PC-3 (cell line): Measurements from ENCODE around the gene MED15. TPM values are rescaled to one million over a fixed set of nuclear protein-coding genes. Genes with fewer than 3 reads are reported as not detected.
A peak's percentile ranks its signal among the peaks of the same experiment; 100 is the strongest.

Source experiments
- ATAC-seq: fragments of 200-7000 bp; cut with Tn5 transposase; 2 replicates; pipeline ENCODE4 v1.9.1; 2020; ENCODE audit warnings: mild to moderate bottlenecking, moderate library complexity
- BruUV-seq: library from RNA; stranded (reverse); fragments of 400-500 nt; replicated peaks from 2 replicates; lab custom pipeline; 2021; lab: Mats Ljungman, UMichigan
- CTCF ChIA-PET: fragments of 300-600 bp; sonication (Branson Sonifier 250); formaldehyde crosslinking; loops from one replicate; lab custom pipeline; 2022; ENCODE audit warnings: antibody characterized with exemption; lab: Charles Lee
- POLR2A ChIA-PET: fragments of 300-600 bp; sonication (Branson Sonifier 250); formaldehyde crosslinking; loops from one replicate; lab custom pipeline; 2022; ENCODE audit warnings: antibody characterized with exemption; ENCODE audit not compliant: unreplicated experiment; lab: Charles Lee
- DNase-seq: peaks from one replicate; pipeline ENCODE4 v3.0.0-alpha.2; 2015
- H2AFZ ChIP-seq: fragments of 300-600 bp; sonication (generic); 2 replicates; pipeline ENCODE4 v1.6.0; 2016; ENCODE audit warnings: antibody characterized with exemption, low read length
- H3F3A ChIP-seq: fragments of 300-600 bp; sonication (generic); one replicate; pipeline ENCODE4 v1.6.0; 2017; ENCODE audit warnings: antibody characterized with exemption, low read length, control low read depth, mild to moderate bottlenecking; ENCODE audit not compliant: unreplicated experiment
- H3K27ac ChIP-seq: fragments of 300-600 bp; sonication (generic); 2 replicates; pipeline ENCODE4 v1.5.1; 2016; ENCODE audit warnings: mild to moderate bottlenecking, low read length
- H3K27me3 ChIP-seq: fragments of 300-600 bp; sonication (generic); 2 replicates; pipeline ENCODE4 v1.6.1; 2016; ENCODE audit warnings: low read length, mixed read lengths
- H3K36me3 ChIP-seq: fragments of 300-600 bp; sonication (generic); 2 replicates; pipeline ENCODE4 v1.6.1; 2016; ENCODE audit warnings: low read depth, mixed run types, low read length, mixed read lengths
- H3K4me1 ChIP-seq: fragments of 300-600 bp; sonication (generic); 2 replicates; pipeline ENCODE4 v1.5.1; 2016; ENCODE audit warnings: low read length; ENCODE audit not compliant: insufficient read depth
- H3K4me2 ChIP-seq: fragments of 300-600 bp; sonication (generic); 2 replicates; pipeline ENCODE4 v1.6.0; 2016; ENCODE audit warnings: low read length
- H3K4me3 ChIP-seq: fragments of 300-600 bp; sonication (generic); 2 replicates; pipeline ENCODE4 v1.5.1; 2016; ENCODE audit warnings: mild to moderate bottlenecking, low read length, mixed read lengths
- H3K79me2 ChIP-seq: fragments of 300-600 bp; sonication (generic); 2 replicates; pipeline ENCODE4 v1.6.1; 2017; ENCODE audit warnings: low read length, mixed read lengths
- H3K9ac ChIP-seq: fragments of 300-600 bp; sonication (generic); 2 replicates; pipeline ENCODE4 v1.6.0; 2016; ENCODE audit warnings: mild to moderate bottlenecking, low read length
- H3K9me2 ChIP-seq: fragments of 300-600 bp; sonication (generic); replicated peaks from 2 replicates; pipeline ENCODE4 v1.6.1; 2016; ENCODE audit warnings: mixed run types, low read length, mixed read lengths
- H3K9me3 ChIP-seq: fragments of 300-600 bp; sonication (generic); 2 replicates; pipeline ENCODE4 v1.6.1; 2016; ENCODE audit warnings: low read length, mixed read lengths
- H4K20me1 ChIP-seq: fragments of 300-600 bp; sonication (generic); 2 replicates; pipeline ENCODE4 v1.6.1; 2016; ENCODE audit warnings: low read length, mixed read lengths
- CTCF ChIP-seq: fragments of 300-600 bp; sonication (generic); conservative IDR thresholded peaks from 2 replicates; pipeline ENCODE4 v1.5.1; 2017; ENCODE audit warnings: antibody characterized with exemption, low read depth, mild to moderate bottlenecking, low read length
- EZH2 ChIP-seq: fragments of 300-600 bp; sonication (generic); IDR thresholded peaks from one replicate; pipeline ENCODE4 v1.6.1; 2017; ENCODE audit warnings: antibody characterized with exemption, mild to moderate bottlenecking, low read length; ENCODE audit not compliant: unreplicated experiment
- EZH2phosphoT487 ChIP-seq: fragments of 300-600 bp; sonication (generic); IDR thresholded peaks from 2 replicates; pipeline ENCODE4 v1.6.1; 2018; ENCODE audit warnings: mild to moderate bottlenecking, antibody characterized with exemption, low read length, borderline replicate concordance
- intact Hi-C: fragments of 100-400 bp; cut with micrococcal nuclease; formaldehyde crosslinking; loops from 2 replicates; pipeline ENCODE4 v1.9.0; 2023
- total RNA-seq: library from RNA; depleted of rRNA; stranded (reverse); fragments of >200 nt; gene quantifications from 2 replicates; pipeline ENCODE4 v1.2.3, GENCODE V29; 2014

Gene MED15
- total RNA-seq, 1 experiment from 2014 or later = 55.9 TPM

GRCh38 chr22:20532256-20532993 is 25.0 kb downstream of the MED15 start:
- H3K4me3 ChIP-seq = no peak overlapping the region
- H3K9me3 ChIP-seq = no peaks in the 10 kb centered on the region
- peaks cover 20% of the 10 kb centered on the region for H3K36me3 ChIP-seq
- peaks cover 3% of the 10 kb centered on the region for H3F3A ChIP-seq
- H3K27ac ChIP-seq = peak overlapping the region; percentile 99
- TF ChIP-seq EZH2 = no peak
- TF ChIP-seq CTCF = no peak
- TF ChIP-seq EZH2phosphoT487 = no peak
- no peaks in the 10 kb centered on the region for H3K27me3 ChIP-seq
- peaks cover 33% of the 10 kb centered on the region for H3K4me1 ChIP-seq
- ChIA-PET CTCF (no interaction called here), POLR2A (interaction anchor here (0.5 kb wide), 1 partner anchor 37 kb away, joined by 14 read pairs; the partner anchor contains the start of gene KLHL22)
- no peak overlapping the region for H2AFZ ChIP-seq
- peaks cover 77% of the 10 kb centered on the region for H3K79me2 ChIP-seq
- peak overlapping the region; percentile 83 for H3K9ac ChIP-seq
- DNase-seq (no peak), ATAC-seq (no peak)
- no peaks in the 10 kb centered on the region for H4K20me1 ChIP-seq
- no peaks in the 10 kb centered on the region for H3K9me2 ChIP-seq
- H3K4me2 ChIP-seq = peak overlapping the region; percentile 65; the same call in 1 of the 2 replicates
- intact Hi-C loops = loop anchor here (5.0 kb wide), 1 partner anchor 35 kb away; the partner anchor contains the start of gene KLHL22
- no TSS peak for BruUV-seq

- no peaks in the 10 kb centered on the region for H3K9me3 ChIP-seq
These were observed 25.9 kb downstream of the MED15 start for GRCh38 chr22:20533095-20533878.

More at GRCh38 chr22:20533095-20533878, 25.9 kb downstream of the MED15 start:
- H3K4me2 ChIP-seq = no peak overlapping the region
- peaks cover 77% of the 10 kb centered on the region for H3K79me2 ChIP-seq
- no TSS peak for BruUV-seq
- peaks cover 3% of the 10 kb centered on the region for H3F3A ChIP-seq
- H3K27me3 ChIP-seq = no peaks in the 10 kb centered on the region
- POLR2A ChIA-PET = no interaction called here
- no peak overlapping the region for H3K9ac ChIP-seq
- no peak overlapping the region for H2AFZ ChIP-seq
- H4K20me1 ChIP-seq = no peaks in the 10 kb centered on the region
- H3K9me2 ChIP-seq = no peaks in the 10 kb centered on the region
- H3K4me3 ChIP-seq = no peak overlapping the region
- no peak overlapping the region for H3K27ac ChIP-seq
- intact Hi-C loops = loop anchor here (5.0 kb wide), 1 partner anchor 36 kb away; the partner anchor contains the start of gene KLHL22
- H3K36me3 ChIP-seq = peaks cover 20% of the 10 kb centered on the region; the same call in 1 of the 2 replicates
- CTCF ChIA-PET = no interaction called here
- DNase-seq (no peak), ATAC-seq (no peak)
- TF ChIP-seq CTCF (no peak), EZH2 (no peak), EZH2phosphoT487 (no peak)
- H3K4me1 ChIP-seq = peaks cover 33% of the 10 kb centered on the region
